Peyer's patch (tissue), 4 donors: ENCODE results near the gene CSNK2A1. TPM values are rescaled to one million over a fixed set of nuclear protein-coding genes. Genes with fewer than 3 reads are reported as not detected.

Source experiments
- DNase-seq, 3 donors: peaks; one replicate each; pipeline ENCODE4 v3.0.0-alpha.2; 2017 to 2019
- H3K27ac ChIP-seq, 4 donors: fragments of 200-600 bp; sonication (generic); one replicate each; pipeline ENCODE4 v1.5.1; 2016 to 2019
- H3K27me3 ChIP-seq, 2 donors: fragments of 200-600 bp; sonication (generic); one replicate each; pipeline ENCODE4 v1.5.1; 2019
- H3K36me3 ChIP-seq, 3 donors: fragments of 200-600 bp; sonication (generic); one replicate each; pipeline ENCODE4 v1.5.1; 2016 to 2019
- H3K4me1 ChIP-seq, 4 donors: fragments of 200-600 bp; sonication (generic); one replicate each; pipeline ENCODE4 v1.5.1; 2016 to 2019
- H3K4me3 ChIP-seq, 4 donors: fragments of 200-600 bp; sonication (generic); 1 replicate in 3 of 4; 2 replicates in 1 of 4; pipeline ENCODE4 v1.5.1; 2016 to 2019; ENCODE audit warnings: mild to moderate bottlenecking in 1 of 4
- H3K9me3 ChIP-seq, 4 donors: fragments of 200-600 bp; sonication (generic); one replicate each; pipeline ENCODE4 v1.5.1; 2016 to 2019; ENCODE audit warnings: mild to moderate bottlenecking in 1 of 4
- CTCF ChIP-seq, 6 experiments: fragments of 450-650 bp in 4 of 6; fragments of 200-600 bp in 2 of 6; sonication (generic) in 1 of 6; IDR thresholded peaks; one replicate each; pipeline ENCODE4 v1.5.1; 2017 to 2019; ENCODE audit warnings: antibody characterized with exemption in 6 of 6, mild to moderate bottlenecking in 3 of 6, moderate library complexity in 1 of 6
- POLR2A ChIP-seq, 2 donors: fragments of 450-650 bp; IDR thresholded peaks; one replicate each; pipeline ENCODE4 v1.5.1; 2017; ENCODE audit warnings: antibody characterized with exemption in 2 of 2, mild to moderate bottlenecking in 2 of 2, moderate library complexity in 2 of 2
- total RNA-seq, 4 donors: library from RNA; depleted of rRNA; stranded (reverse); fragments of >200 nt; gene quantifications; one replicate each; pipeline ENCODE4 v1.1.0, GENCODE V29; 2016

Gene CSNK2A1
- total RNA-seq, 4 donors from 2014 or later, result 60.2 to 105 (median 97.3) TPM

- Histone ChIP-seq H3K27me3 (no peaks in the 10 kb centered on the region), H3K9me3 (no peaks in the 10 kb centered on the region), H3K4me3 (no peak overlapping the region), H3K27ac (no peak overlapping the region), H3K4me1 (peaks cover 0 to 27% (median 13%) of the 10 kb centered on the region in 4 donors), H3K36me3 (peaks cover 0 to 70% (median 0%) of the 10 kb centered on the region in 3 donors)
- TF ChIP-seq POLR2A (IDR thresholded peaks at IDR 0.05) (no peak), CTCF (IDR thresholded peaks at IDR 0.05) (no peak)
- peak in 1 of 3 donors; percentile 40 for DNase-seq
Measured at GRCh38 chr20:434221-434620, 109.4 kb downstream of the CSNK2A1 start.

- DNase-seq, result peak in 2 of 3 donors; percentile 57 to 72
- Histone ChIP-seq H3K27ac (peak overlapping the region in 3 of 4 donors; percentile 14 to 52 (median 49)), H3K4me1 (peaks cover 0 to 19% (median 10%) of the 10 kb centered on the region in 4 donors), H3K36me3 (peaks cover 0 to 70% (median 0%) of the 10 kb centered on the region in 3 donors), H3K9me3 (no peaks in the 10 kb centered on the region), H3K27me3 (no peaks in the 10 kb centered on the region), H3K4me3 (no peak overlapping the region)
- TF ChIP-seq CTCF (IDR thresholded peaks at IDR 0.05), result no peak
- TF ChIP-seq POLR2A (IDR thresholded peaks at IDR 0.05), result no peak
Measured at GRCh38 chr20:433300-433975, 110.2 kb downstream of the CSNK2A1 start.

- Histone ChIP-seq H3K27ac (peak overlapping the region in 2 of 4 donors; percentile 49 to 52), H3K27me3 (no peaks in the 10 kb centered on the region), H3K4me1 (peaks cover 0 to 14% (median 3%) of the 10 kb centered on the region in 4 donors), H3K9me3 (no peaks in the 10 kb centered on the region), H3K4me3 (no peak overlapping the region), H3K36me3 (peaks cover 0 to 70% (median 0%) of the 10 kb centered on the region in 3 donors)
- TF ChIP-seq CTCF (IDR thresholded peaks at IDR 0.05) (no peak), POLR2A (IDR thresholded peaks at IDR 0.05) (no peak)
- DNase-seq, result peak in 1 of 3 donors; percentile 40
Measured at GRCh38 chr20:432677-433299, 110.8 kb downstream of the CSNK2A1 start.

- H3K27me3 ChIP-seq, result no peaks in the 10 kb centered on the region
- H3K4me1 ChIP-seq, result peaks cover 0 to 14% (median under 1%) of the 10 kb centered on the region in 4 donors
- no peak overlapping the region for H3K4me3 ChIP-seq
- no peak overlapping the region for H3K27ac ChIP-seq
- H3K9me3 ChIP-seq, result no peaks in the 10 kb centered on the region
- peaks cover 0 to 70% (median 0%) of the 10 kb centered on the region in 3 donors for H3K36me3 ChIP-seq
- DNase-seq, result peak in 1 of 3 donors; percentile 44
- TF ChIP-seq POLR2A (IDR thresholded peaks at IDR 0.05), result no peak
- no peak for TF ChIP-seq CTCF (IDR thresholded peaks at IDR 0.05)
Measured at GRCh38 chr20:432208-432607, 111.4 kb downstream of the CSNK2A1 start.

- peak; percentile 36 to 76 (median 71) for DNase-seq
- H3K27ac ChIP-seq, result no peak overlapping the region
- peaks cover 0 to 69% (median 0%) of the 10 kb centered on the region in 3 donors for H3K36me3 ChIP-seq
- H3K27me3 ChIP-seq, result no peaks in the 10 kb centered on the region
- no peak for TF ChIP-seq POLR2A (IDR thresholded peaks at IDR 0.05)
- peak in 4 of 6 experiments; percentile 39 to 75 (median 72) for TF ChIP-seq CTCF (IDR thresholded peaks at IDR 0.05)
- no peak overlapping the region for H3K4me3 ChIP-seq
- peaks cover 0 to 14% (median 0%) of the 10 kb centered on the region in 4 donors for H3K4me1 ChIP-seq
- H3K9me3 ChIP-seq, result no peaks in the 10 kb centered on the region
Measured at GRCh38 chr20:431012-431904, 112.3 kb downstream of the CSNK2A1 start.
